Inflammatory macrophage treated with lipopolysaccharide for 4 hours (primary cell): ENCODE results near the gene CYP46A1.

Experiments used
- DNase-seq: peaks from one replicate; pipeline ENCODE4 v3.0.0-alpha.2; 2020

The CYP46A1 gene

GRCh38 chr14:99690636-99691035 is 6.5 kb downstream of the CYP46A1 start:
- no peak for DNase-seq

GRCh38 chr14:99691111-99691885 is 7.2 kb downstream of the CYP46A1 start:
- DNase-seq, result no peak

- DNase-seq, result no peak
Measured at GRCh38 chr14:99693918-99694317, 9.8 kb downstream of the CYP46A1 start.

- DNase-seq, result no peak
Measured at GRCh38 chr14:99696929-99697328, 12.8 kb downstream of the CYP46A1 start.

GRCh38 chr14:99698236-99698635 is 14.1 kb downstream of the CYP46A1 start:
- no peak for DNase-seq

GRCh38 chr14:99698642-99699041 is 14.5 kb downstream of the CYP46A1 start:
- DNase-seq, result no peak

- DNase-seq, result no peak
Measured at GRCh38 chr14:99699085-99699760, 15.1 kb downstream of the CYP46A1 start.

- DNase-seq, result no peak
Measured at GRCh38 chr14:99699861-99700260, 15.8 kb downstream of the CYP46A1 start.

- DNase-seq, result no peak
Measured at GRCh38 chr14:99700379-99700778, 16.3 kb downstream of the CYP46A1 start.

GRCh38 chr14:99701260-99701659 is 17.2 kb downstream of the CYP46A1 start:
- no peak for DNase-seq

- DNase-seq, result no peak
Measured at GRCh38 chr14:99702115-99702514, 18.0 kb downstream of the CYP46A1 start.

GRCh38 chr14:99703381-99703780 is 19.3 kb downstream of the CYP46A1 start:
- DNase-seq, result no peak

GRCh38 chr14:99704037-99704436 is 19.9 kb downstream of the CYP46A1 start:
- DNase-seq, result no peak

- DNase-seq, result no peak
Measured at GRCh38 chr14:99706107-99706900, 22.2 kb downstream of the CYP46A1 start.

- no peak for DNase-seq
Measured at GRCh38 chr14:99707420-99707819, 23.3 kb downstream of the CYP46A1 start.

GRCh38 chr14:99707921-99708320 is 23.8 kb downstream of the CYP46A1 start:
- no peak for DNase-seq

- no peak for DNase-seq
Measured at GRCh38 chr14:99708449-99708848, 24.4 kb downstream of the CYP46A1 start.

- no peak for DNase-seq
Measured at GRCh38 chr14:99713972-99714371, 29.9 kb downstream of the CYP46A1 start.

GRCh38 chr14:99715266-99716000 is 31.3 kb downstream of the CYP46A1 start:
- no peak for DNase-seq

GRCh38 chr14:99716091-99716849 is 32.2 kb downstream of the CYP46A1 start:
- no peak for DNase-seq

GRCh38 chr14:99716850-99717681 is 33.0 kb downstream of the CYP46A1 start:
- no peak for DNase-seq
